Adrenal gland (tissue), 5 donors: Measurements from ENCODE around the gene CASQ1.

Experiments
- CTCF ChIP-seq, 6 experiments: fragments of 450-650 bp in 4 of 6; fragments of 200-600 bp in 2 of 6; sonication (generic) in 1 of 6; IDR thresholded peaks; 1 replicate in 5 of 6; 2 replicates in 1 of 6; pipeline versions ENCODE4 v1.5.1 to v1.8.0; 2016 to 2021; ENCODE audit warnings: antibody characterized with exemption in 6 of 6, mild to moderate bottlenecking in 2 of 6, moderate library complexity in 1 of 6
- POLR2A ChIP-seq, 2 donors: fragments of 450-650 bp; IDR thresholded peaks; one replicate each; pipeline ENCODE4 v1.6.1; 2017; ENCODE audit warnings: antibody characterized with exemption in 2 of 2, mild to moderate bottlenecking in 2 of 2, moderate library complexity in 1 of 2
- donor health status: DM: no; HTN: no; CAD: no.

- TF ChIP-seq CTCF (IDR thresholded peaks at IDR 0.05): no peak
- TF ChIP-seq POLR2A (IDR thresholded peaks at IDR 0.05): no peak
Measured at GRCh38 chr1:160169553-160170399, 20.6 kb upstream of the CASQ1 start.
